K562 (cell line): Measurements from ENCODE around the gene CD79A. TPM values are rescaled to one million over a fixed set of nuclear protein-coding genes. Genes with fewer than 3 reads are reported as not detected.

Source experiments
- CTCF ChIP-seq, 3 experiments: IDR thresholded peaks in 2 of 3; conservative IDR thresholded peaks in 1 of 3; 2 replicates each; pipeline ENCODE4 v1.5.1; 2011 to 2012; ENCODE audit warnings: low read length in 3 of 3, mild to moderate bottlenecking in 3 of 3, control low read depth in 2 of 3, improper control_type of control experiment in 1 of 3, inconsistent platforms in 1 of 3, low read depth in 1 of 3, mixed read lengths in 1 of 3, moderate library complexity in 1 of 3; ENCODE audit not compliant: insufficient read depth in 2 of 3
- IRF1 ChIP-seq: sonication (generic); formaldehyde crosslinking; IDR thresholded peaks from 2 replicates; pipeline ENCODE4 v1.8.0; 2022; ENCODE audit warnings: missing genetic modification reagents, mild to moderate bottlenecking, borderline replicate concordance
- SIN3A ChIP-seq, 2 experiments: fragments of 150-350 bp in 1 of 2; IDR thresholded peaks; 2 replicates each; pipeline ENCODE4 v1.6.1; 2011 to 2016; ENCODE audit warnings: borderline replicate concordance in 2 of 2, low read depth in 2 of 2, low read length in 2 of 2, mild to moderate bottlenecking in 2 of 2, moderate library complexity in 2 of 2; ENCODE audit not compliant: control insufficient read depth in 1 of 2
- SMARCA4 ChIP-seq: fragments of 450-650 bp; IDR thresholded peaks from 2 replicates; pipeline ENCODE4 v1.6.1; 2016
- ZBTB40 ChIP-seq, 2 experiments: fragments of 450-650 bp in 1 of 2; sonication (generic) in 1 of 2; formaldehyde crosslinking in 1 of 2; IDR thresholded peaks; 2 replicates each; pipeline versions ENCODE4 v1.7.1 to v1.9.0; 2016 to 2022; ENCODE audit warnings: inconsistent platforms in 1 of 2, mild to moderate bottlenecking in 1 of 2, missing genetic modification reagents in 1 of 2
- ZBTB43 ChIP-seq: sonication (generic); formaldehyde crosslinking; IDR thresholded peaks from 2 replicates; pipeline ENCODE4 v1.8.0; 2023; ENCODE audit warnings: mild to moderate bottlenecking, missing genetic modification reagents
- ZNF280A ChIP-seq: fragments of 450-650 bp; IDR thresholded peaks from 2 replicates; pipeline ENCODE4 v1.6.1; 2018; ENCODE audit warnings: mild to moderate bottlenecking, low read depth; ENCODE audit not compliant: partially characterized antibody
- polyA plus RNA-seq, 8 experiments: library from polyadenylated mRNA; depleted of rRNA in 4 of 8; stranded (reverse) in 5 of 8; unstranded in 3 of 8; fragments of >200 nt; fragmentation: Nextera tagmentation in 2 of 8; fragmentation: Illumina TruSeq in 1 of 8; extraction: Ambion mirVana in 2 of 8; extraction: Trizol in 1 of 8; gene quantifications; 2 replicates each; pipeline versions ENCODE4 v1.2.1 to v1.2.3, GENCODE V29; 2011 to 2014; ENCODE audit warnings: inconsistent platforms in 1 of 8, missing spikeins in 1 of 8
- total RNA-seq, 7 experiments: library from RNA; depleted of rRNA in 6 of 7; stranded (reverse); fragments of >200 nt in 6 of 7; fragmentation: Illumina TruSeq in 2 of 7; extraction: Trizol in 2 of 7; gene quantifications; 2 replicates each; pipeline versions ENCODE4 v1.2.1 to v1.2.3, GENCODE V29; 2011 to 2021; ENCODE audit warnings: low replicate concordance in 1 of 7

Gene CD79A
- total and polyA plus RNA-seq, 9 of the 15 experiments (the other 6 are each of a cell fraction or from before 2014, with no cell fraction given) = 0.04 to 0.72 (median 0.17) TPM; not detected in 3

GRCh38 chr19:41850381-41850780 lies 26.7 kb upstream of the CD79A start (continued):
- TF ChIP-seq ZNF280A = no peak
- TF ChIP-seq IRF1 (CRISPR knock-in tag) = no peak
- TF ChIP-seq CTCF (IDR thresholded peaks at IDR 0.05 in 2 of 3, conservative IDR thresholded peaks at IDR 0.05 in 1 of 3; ENCODE audit: insufficient read depth in 2 of 3, low read depth in 1 of 3, low read length in 3 of 3) = no peak
- TF ChIP-seq ZBTB40 (IDR thresholded peaks at IDR 0.05) = no peak
- TF ChIP-seq ZBTB40 (CRISPR knock-in tag; IDR thresholded peaks at IDR 0.05) = no peak
- TF ChIP-seq SMARCA4 = no peak
- no peak for TF ChIP-seq SIN3A (IDR thresholded peaks at IDR 0.05; ENCODE audit: borderline replicate concordance in 2 of 2, control insufficient read depth in 1 of 2, low read depth in 2 of 2, low read length in 2 of 2)
- TF ChIP-seq ZBTB43 = no peak
